Measurements from ENCODE around the gene TMTC4. TPM values are rescaled to one million over a fixed set of nuclear protein-coding genes. Genes with fewer than 3 reads are reported as not detected.

The TMTC4 gene
- 6.2 TPM for total RNA-seq
- long read RNA-seq, transcript TMTC4-202 (19 exons, 3,602 nt): major isoform, 5 of 17 reads
- long read RNA-seq, partial matches to known transcripts: 1 of 17 reads
- long read RNA-seq, other reads (novel, unspliced or antisense): 7 of 17 reads

- intact Hi-C loops (cut with micrococcal nuclease): no loop called here
- TF ChIP-seq, protein P1, sequence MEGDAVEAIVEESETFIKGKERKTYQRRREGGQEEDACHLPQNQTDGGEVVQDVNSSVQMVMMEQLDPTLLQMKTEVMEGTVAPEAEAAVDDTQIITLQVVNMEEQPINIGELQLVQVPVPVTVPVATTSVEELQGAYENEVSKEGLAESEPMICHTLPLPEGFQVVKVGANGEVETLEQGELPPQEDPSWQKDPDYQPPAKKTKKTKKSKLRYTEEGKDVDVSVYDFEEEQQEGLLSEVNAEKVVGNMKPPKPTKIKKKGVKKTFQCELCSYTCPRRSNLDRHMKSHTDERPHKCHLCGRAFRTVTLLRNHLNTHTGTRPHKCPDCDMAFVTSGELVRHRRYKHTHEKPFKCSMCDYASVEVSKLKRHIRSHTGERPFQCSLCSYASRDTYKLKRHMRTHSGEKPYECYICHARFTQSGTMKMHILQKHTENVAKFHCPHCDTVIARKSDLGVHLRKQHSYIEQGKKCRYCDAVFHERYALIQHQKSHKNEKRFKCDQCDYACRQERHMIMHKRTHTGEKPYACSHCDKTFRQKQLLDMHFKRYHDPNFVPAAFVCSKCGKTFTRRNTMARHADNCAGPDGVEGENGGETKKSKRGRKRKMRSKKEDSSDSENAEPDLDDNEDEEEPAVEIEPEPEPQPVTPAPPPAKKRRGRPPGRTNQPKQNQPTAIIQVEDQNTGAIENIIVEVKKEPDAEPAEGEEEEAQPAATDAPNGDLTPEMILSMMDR (IDR thresholded peaks at IDR 0.05; ENCODE audit: borderline replicate concordance): no peak
- peaks cover 30% of the 10 kb centered on the region for H3K4me1 ChIP-seq
- no peaks in the 10 kb centered on the region for H3K27me3 ChIP-seq (ENCODE audit: low read depth)
- peak within 1 kb of the TSS; percentile 93 for H3K4me3 ChIP-seq
- peak within 1 kb of the TSS; percentile 96 for H3K27ac ChIP-seq (replicated peaks)
- H3K9me3 ChIP-seq (replicated peaks): no peaks in the 10 kb centered on the region
- H3K36me3 ChIP-seq: no peaks in the 10 kb centered on the region
- DNase-seq: no peak
Observed at GRCh38 chr13:100674572-100674871, at the start of gene TMTC4. TSS of gene TMTC4 (minus strand) at chr13:100674795. CDS start at chr13:100670362, 4,433 bp downstream.

DNA sequence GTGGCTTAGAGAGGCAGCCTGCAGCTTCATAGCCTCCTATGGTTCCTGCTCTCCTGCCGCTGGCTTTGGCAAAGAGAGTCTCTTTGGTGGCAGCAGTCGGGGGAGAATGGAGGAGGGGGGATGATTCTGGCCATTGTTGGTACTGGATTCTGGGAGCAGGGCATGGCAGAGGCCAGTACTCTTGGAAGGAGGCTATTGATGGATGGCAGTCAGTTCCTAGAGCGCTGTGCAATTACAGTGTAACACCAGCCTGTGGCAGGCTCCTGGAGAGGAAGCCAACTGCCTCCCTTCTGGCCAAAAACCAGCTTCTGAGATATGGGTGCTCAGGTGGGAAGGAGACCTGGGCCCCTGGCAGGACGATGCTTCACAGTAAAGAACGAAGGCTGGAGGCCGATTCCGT is 47.9 kb upstream of the TMTC4 start:
- no peak overlapping the region for H3K4me3 ChIP-seq
- peaks cover 35% of the 10 kb centered on the region for H3K27me3 ChIP-seq (ENCODE audit: low read depth)
- H3K36me3 ChIP-seq: no peaks in the 10 kb centered on the region
- DNase-seq: no peak
- intact Hi-C loops (cut with micrococcal nuclease): no loop called here
- H3K27ac ChIP-seq (replicated peaks): no peak overlapping the region
- H3K9me3 ChIP-seq (replicated peaks): peaks cover 2% of the 10 kb centered on the region
- no peaks in the 10 kb centered on the region for H3K4me1 ChIP-seq
- TF ChIP-seq, protein P1 (IDR thresholded peaks at IDR 0.05; ENCODE audit: borderline replicate concordance): no peak

GRCh38 chr13:100721885-100722512 is 47.4 kb upstream of the TMTC4 start:
- TF ChIP-seq, protein P1 (IDR thresholded peaks at IDR 0.05; ENCODE audit: borderline replicate concordance): peak; percentile 69
- H3K27ac ChIP-seq (replicated peaks): no peak overlapping the region
- H3K9me3 ChIP-seq (replicated peaks): no peaks in the 10 kb centered on the region
- no peaks in the 10 kb centered on the region for H3K36me3 ChIP-seq
- no peak overlapping the region for H3K4me3 ChIP-seq
- peaks cover 34% of the 10 kb centered on the region for H3K27me3 ChIP-seq (ENCODE audit: low read depth)
- DNase-seq: no peak
- intact Hi-C loops (cut with micrococcal nuclease): no loop called here
- H3K4me1 ChIP-seq: no peaks in the 10 kb centered on the region

- Histone ChIP-seq H3K27me3 (ENCODE audit: low read depth) (peaks cover 21% of the 10 kb centered on the region), H3K4me1 (no peaks in the 10 kb centered on the region), H3K27ac (replicated peaks) (no peak overlapping the region), H3K9me3 (replicated peaks) (no peaks in the 10 kb centered on the region), H3K36me3 (no peaks in the 10 kb centered on the region), H3K4me3 (no peak overlapping the region)
- intact Hi-C loops (cut with micrococcal nuclease): no loop called here
- TF ChIP-seq, protein P1 (IDR thresholded peaks at IDR 0.05; ENCODE audit: borderline replicate concordance): no peak
- DNase-seq: no peak
Observed at GRCh38 chr13:100715604-100716003, 41.0 kb upstream of the TMTC4 start.

DNA sequence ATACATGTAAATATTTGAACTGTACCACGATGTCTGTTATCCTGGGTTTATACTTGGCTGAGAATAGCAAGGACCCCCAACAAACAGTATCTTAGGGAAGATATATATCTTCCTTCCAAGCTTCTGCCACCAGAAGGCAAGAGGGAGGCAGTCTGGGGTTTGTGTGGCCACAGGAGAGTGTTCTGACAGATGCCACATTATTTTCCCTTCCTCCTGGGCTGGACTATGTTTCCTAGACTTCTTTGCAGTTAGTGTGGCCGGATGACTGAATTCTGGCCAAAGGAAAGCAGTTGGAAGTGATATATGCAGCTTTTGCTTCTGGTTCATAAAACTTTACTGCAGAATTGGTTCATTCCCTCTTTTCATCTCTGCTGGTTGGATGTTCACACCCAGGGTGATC is 39.9 kb upstream of the TMTC4 start:
- H3K27ac ChIP-seq (replicated peaks): no peak overlapping the region
- no peak overlapping the region for H3K4me3 ChIP-seq
- no peaks in the 10 kb centered on the region for H3K4me1 ChIP-seq
- H3K36me3 ChIP-seq: no peaks in the 10 kb centered on the region
- DNase-seq: no peak
- no peaks in the 10 kb centered on the region for H3K9me3 ChIP-seq (replicated peaks)
- peaks cover 21% of the 10 kb centered on the region for H3K27me3 ChIP-seq (ENCODE audit: low read depth)
- intact Hi-C loops (cut with micrococcal nuclease): no loop called here
- TF ChIP-seq, protein P1 (IDR thresholded peaks at IDR 0.05; ENCODE audit: borderline replicate concordance): no peak

Measured in left ventricle myocardium inferior (tissue), 1 donor.